GM11168 (cell line): ENCODE results near the gene DLG2.
"Not testable (repeated sequence)": the region's sequence is repeated elsewhere in the genome, so short reads cannot be mapped to it uniquely, and the experiment has no call there.

ENCODE experiments used
- in situ Hi-C: fragments of 300-500 bp; cut with MboI; formaldehyde crosslinking; loops from one replicate; pipeline ENCODE4 v1.12.0; 2022; ENCODE audit warnings: low sequenced_read_pairs; ENCODE audit not compliant: unreplicated experiment

Gene DLG2

DNA sequence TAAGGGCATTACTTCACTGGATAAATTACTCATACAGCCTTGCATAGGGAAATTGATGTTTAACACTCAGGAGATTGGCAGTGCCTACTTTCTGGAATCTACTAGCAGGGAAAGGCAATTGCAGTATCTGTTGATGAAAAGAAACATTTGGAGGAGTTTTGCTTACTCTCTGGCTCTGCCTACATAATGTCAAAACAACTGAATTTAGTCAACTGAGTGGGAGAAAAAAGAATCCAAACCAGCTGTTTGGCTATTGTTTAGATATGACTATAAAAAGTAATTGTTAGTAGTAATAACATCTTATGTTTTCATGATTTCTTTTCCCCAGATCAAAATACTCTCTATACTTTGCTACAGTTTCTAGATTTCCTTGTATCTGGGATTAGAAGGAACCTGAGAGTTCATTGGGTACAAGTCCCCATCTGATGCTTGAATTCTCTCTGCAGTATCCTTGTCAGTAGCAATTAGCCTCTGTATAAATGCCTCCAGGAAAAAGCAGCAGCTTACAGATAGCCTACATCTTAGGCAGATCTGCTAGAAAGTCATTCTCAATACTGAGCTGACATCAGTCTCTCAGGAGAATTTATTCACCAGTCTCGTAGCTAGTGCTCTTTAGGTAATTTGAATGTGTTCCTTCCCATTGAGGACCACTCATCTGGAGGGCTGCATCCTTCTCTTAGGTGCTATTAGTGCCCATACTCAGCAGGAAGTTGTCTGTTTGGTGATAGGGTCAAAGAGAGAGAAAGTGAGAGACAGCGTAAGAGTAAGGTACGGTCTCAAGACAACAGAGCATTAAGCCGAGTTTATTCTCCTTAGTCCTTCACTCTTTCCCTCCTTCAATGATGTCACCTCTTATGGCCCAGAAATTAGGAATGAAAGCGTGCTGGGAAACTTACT, 2155.1 kb downstream of the DLG2 start:
- in situ Hi-C loops = no loop called here

DNA sequence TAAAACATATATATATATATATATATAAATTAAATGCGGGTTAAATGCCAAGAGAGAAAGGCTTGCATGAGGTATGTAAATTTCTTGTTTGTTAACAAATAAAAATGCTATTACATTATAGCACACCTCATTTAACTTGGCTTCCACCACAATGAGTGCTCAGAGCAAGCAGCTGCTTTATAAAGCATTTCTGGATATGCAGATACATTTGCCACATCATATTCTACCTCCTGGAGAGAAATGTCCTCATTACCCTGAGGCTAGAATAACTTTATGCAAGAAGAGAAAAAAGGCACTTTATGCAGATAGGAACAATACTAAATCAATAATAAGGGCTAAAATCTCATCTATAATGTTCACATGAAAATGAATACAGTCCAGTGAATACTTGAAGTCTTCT, 2159.3 kb downstream of the DLG2 start:
- in situ Hi-C loops = no loop called here

DNA sequence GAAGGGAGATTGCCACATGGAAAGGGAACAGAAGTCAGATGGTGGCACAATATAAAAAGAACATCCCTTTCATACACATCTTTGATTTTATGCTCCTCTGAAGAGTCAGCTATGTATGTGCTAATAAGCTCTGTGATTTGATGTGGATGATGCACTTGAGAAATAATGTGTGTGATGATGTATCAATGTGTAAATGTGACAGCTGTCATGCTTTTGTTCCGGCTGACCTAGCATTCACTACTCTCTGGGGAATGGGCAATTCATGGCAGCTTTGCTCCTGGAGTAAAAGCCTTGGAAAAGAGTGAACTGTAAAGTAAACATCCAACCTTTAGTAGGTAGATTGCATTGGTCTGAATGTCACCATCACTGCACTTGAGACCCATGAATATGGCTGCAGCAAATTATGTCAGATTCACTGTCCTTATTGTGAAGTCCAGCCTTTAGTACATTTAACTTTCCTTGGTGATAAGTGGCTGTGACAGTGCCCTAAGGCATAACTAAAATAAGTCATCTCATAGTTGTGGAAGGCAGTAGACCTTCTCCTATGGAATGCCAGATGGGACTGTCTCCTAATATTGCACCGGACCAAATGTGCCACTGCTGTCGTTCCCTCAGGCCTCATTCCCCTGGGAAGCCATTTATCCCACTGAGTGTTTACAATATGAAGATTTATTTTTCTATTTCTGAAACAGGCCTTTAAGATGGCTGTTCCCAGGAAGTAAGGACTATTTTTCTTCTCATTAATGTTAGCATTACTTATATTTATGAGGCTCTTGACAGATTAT, 2162.8 kb downstream of the DLG2 start:
- in situ Hi-C loops = no loop called here

DNA sequence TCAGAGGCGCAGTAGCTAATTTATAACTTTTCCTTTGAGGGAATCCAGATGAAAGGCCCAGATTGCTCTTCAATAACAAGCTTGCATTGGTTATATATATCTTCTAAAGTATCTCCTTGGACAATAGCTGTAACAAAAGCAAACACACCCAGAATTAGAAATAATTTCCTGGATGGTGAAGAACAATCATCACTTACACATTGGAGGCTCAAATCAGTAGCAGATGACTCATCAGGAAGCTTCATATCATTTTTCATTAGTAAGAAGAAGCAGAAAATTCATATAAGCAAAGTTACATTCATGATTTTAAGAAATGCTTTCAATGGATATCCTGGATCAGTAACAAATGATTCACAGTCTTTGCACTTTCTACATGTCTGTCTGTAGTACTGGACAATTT, 2167.3 kb downstream of the DLG2 start:
- in situ Hi-C loops = no loop called here

DNA sequence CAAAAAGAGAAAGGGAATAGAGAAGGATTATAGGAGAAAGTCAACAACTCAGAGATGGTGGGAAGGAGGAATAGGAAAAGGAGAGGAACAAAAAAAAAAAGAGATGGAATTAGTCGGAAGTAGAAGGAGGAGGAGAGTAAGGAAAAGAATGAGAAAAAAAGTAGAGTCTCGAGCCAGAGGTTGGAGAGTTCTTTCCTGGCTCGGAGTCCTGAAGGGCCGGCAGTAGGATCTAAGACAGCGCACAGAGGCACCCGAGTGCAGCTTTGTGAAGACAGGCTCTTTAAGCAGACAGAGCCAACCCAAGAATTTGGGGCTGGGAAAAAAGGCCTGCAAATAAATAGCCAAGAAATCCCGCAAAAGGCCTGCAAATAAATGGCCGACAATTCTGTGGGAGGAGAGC, 2170.6 kb downstream of the DLG2 start:
- in situ Hi-C loops = no loop called here

DNA sequence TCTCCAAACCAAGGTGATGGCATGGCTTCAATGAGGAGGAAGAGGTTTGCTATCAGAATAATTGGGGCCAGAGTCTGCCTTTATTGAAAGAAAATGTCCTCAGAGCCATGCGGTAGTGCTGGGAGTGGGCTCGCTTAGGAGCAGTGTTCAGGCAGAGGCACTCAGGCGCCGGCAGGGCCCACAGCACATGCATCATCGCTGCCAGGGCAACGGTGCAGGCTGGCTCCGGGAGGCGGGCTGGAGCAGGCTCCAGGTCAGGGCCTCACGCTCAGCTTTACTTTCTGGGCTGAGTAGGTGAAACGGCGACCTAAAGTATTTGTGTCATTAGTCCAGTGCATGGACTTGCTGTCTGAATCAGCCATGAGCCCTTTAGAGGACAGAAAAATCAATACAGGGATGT, 2171.1 kb downstream of the DLG2 start:
- in situ Hi-C loops = no loop called here

DNA sequence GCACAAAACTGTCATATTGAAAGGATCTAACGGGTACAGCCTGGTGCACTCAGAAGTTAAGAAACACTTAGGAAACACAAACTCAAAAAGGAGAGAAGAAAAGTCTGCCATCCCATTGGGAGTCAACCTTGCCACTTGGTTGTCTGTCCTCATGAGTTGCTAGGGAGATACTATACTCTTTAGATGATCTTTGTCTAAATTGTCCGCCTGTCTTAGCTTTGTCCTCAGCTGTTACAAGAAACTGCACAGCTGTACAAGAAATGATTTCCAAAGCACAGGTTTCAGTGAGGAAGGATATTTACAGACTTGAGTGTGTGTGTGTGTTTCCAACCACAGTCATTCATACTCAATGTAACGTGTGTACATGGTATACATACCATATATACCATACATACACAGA, 2171.8 kb downstream of the DLG2 start:
- in situ Hi-C loops = no loop called here

DNA sequence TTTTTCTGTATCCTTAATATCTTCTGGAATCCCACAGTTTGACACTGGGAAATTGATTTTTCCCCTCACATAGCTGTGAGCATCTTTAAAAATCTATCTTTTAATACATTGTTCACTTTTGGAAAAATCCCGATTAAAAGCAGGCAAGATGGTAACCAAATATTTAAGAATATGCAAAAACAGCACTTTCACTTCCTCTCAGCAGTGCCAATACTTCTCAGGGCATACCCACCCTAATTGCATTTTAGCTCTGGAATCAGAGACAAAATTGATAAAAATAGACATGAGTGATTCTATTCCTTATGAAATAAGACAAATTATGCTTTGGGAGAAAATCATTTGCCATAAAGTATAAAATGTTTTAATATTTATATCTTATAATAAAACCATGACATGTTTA, 2172.5 kb downstream of the DLG2 start:
- in situ Hi-C loops = no loop called here

DNA sequence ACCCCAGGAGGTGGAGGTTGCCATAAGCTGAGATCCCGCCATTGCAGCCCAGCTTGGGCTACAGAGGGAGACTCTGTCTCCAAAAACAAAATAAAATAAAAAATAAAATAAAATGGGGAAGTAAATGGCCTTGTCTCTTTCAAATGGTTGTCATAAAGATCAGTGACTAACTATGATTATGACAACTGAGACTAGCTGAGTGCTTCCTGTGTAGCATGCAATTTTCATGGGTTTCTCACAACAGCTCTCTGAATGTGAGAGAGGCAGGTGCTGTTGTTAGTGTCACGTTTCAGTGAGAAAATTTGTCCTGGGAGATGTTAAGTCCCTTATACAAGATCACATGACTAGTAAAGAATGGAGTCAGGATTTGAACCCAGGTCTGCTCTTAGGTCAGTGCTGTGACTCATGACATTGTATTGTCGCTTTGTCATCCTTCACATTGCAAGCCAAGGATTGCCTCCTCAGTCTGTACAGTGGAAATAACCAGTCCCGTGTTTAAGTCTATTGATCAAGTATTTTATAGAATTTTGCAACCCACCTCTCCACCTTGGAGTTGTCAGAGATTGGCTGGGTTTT, 2177.7 kb downstream of the DLG2 start:
- in situ Hi-C loops = no loop called here

DNA sequence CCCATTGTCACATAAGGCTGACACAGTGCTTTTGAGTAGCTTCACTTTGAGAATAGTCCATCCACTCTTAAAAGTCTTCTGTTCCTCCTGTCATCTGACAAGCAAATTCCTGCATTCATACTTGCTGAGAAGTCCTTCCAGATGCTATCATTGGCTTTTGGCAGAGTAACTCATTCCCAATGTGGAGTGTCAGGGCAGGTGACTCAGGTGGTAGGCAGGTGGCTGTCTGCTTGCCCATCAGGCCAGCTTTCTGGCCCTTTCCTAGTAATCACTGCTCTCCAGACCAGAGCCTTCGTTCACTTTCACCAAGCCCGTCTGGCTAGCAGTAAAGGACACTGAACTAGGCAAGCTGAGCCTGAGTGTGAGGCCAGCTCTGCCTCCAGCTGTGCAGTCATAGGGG, 2178.5 kb downstream of the DLG2 start:
- in situ Hi-C loops = no loop called here

DNA sequence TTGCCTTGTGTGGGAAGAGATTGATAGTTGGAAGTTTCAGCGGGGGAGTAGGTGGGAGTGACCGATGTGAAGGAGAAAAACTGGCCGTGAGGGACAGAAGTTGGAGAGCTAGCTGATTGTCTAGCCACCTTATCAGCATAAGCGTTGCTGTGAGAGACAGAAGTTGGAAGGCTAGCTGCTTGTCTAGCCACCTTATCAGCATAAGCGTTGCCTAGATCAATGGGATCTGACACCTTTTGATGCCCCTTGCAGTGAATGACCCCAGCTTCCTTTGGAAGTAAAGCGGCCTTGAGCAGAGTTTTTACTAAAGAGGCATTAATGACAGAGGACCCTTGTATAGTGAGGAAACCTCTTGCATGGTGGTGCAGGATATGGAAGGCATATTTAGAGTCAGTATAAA, 2183.3 kb downstream of the DLG2 start:
- in situ Hi-C loops = not testable (repeated sequence)

DNA sequence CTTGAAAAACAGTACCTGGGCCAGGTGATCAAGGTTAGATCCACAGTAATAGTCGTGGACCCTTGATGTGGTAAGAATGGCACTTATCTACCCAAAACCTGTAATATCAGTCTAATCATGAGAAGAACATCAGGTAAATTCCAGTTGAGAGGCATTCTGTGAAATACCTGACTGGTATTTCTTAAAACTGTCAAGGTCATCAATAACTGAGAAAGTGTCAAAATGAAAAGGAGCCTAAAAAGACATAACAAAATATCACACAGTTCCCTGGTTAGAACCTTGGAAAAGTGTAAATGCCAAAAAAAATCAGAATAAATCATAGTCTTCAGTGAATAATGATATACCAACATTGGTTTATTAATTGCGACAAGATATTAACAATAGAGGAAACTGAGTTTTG, 2185.5 kb downstream of the DLG2 start:
- in situ Hi-C loops = no loop called here

DNA sequence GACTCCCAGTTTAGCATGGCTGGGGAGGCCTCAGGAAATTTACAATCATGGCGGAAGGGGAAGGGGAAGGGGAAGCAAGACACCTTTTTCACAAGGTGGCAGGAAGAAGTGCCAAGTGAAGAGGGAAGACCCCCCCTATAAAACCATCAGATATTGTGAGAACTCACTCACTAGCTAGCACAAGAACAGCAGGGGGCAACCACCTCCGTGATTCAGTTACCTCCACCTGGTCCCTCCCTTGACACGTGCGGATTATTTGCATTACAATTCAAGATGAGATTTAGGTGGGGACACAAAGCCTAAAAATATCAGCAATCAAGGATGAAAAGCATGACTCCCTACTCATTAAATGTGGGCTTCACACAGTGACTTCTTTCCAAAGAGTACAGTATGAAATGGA, 2186.0 kb downstream of the DLG2 start:
- in situ Hi-C loops = no loop called here

DNA sequence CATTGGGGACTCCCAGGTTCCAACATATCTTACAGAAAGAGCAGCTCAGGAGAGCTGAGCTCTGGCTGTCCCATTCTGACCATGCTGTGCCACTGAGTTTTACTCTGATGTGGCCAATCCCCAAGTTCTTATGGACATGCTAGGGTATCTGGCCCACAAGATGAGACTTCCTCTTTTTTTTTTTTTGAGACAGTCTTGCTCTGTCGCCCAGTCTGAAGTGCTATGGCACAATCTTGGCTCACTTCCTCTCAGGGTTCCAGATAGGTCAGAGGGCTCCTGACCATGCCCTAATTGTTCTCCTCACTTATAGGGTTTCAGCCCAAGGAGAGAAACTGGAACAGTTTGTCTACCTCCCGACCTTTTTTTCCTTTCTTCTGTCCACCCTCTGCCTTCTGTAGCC, 2188.7 kb downstream of the DLG2 start:
- in situ Hi-C loops = no loop called here

DNA sequence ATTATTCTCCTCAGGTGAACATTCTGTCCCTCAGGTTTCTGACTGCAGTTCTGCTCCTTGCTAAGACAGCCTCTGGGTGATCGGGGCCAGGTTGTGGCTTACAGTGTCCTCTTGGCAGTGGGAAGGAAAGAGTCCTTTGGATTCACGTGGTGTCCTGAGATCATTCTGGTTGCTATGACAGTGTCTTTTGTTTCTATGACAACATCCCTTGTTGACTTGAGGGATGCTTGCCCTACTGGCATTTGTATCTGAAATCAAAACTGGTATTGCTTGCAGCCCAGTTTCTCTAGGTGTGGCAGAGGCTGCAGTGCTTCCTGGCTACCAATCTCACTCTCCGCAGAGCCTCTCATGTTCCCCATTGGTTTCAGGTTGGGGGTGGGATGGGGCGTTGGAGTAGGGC, 2189.2 kb downstream of the DLG2 start:
- in situ Hi-C loops = no loop called here

DNA sequence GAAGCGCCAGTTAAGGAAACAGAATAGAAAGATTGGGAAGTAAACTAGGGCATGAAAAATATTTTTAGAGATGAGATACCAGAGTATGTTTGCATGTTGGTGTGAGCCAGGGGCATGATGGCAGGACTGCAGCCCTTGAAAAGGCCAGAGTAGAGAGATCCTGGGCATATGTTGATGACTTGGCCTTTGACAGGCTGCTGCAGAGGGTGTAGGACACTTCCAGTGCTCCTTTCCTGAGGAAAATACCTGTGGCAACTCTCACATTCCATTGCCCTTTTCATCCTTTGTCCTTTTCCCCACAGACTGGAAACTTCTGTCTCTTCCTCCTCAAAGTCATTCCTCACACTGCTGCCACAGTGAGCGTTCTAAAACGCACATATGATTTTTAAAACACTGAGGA, 2190.3 kb downstream of the DLG2 start:
- in situ Hi-C loops = no loop called here

DNA sequence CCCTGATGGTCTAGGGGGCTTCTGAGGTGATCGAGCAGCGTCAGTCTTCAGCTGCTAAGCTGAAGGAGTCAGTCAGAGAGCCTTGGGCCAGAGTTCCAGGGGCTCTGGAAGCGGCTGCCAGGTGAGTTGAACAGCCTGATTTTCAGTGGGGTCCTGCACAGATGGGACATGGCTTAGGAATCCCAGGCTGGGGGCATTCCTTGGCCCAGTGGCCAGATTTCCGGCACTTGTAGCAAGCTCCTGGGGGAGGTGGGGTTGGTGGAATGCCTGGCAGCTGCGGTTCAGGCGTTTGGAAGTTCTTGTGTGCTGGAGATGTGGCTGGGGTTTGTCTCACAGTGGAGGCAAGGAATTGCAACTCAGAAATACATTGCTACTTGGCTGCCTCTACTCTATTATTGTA, 2192.3 kb downstream of the DLG2 start:
- in situ Hi-C loops = not testable (repeated sequence)

DNA sequence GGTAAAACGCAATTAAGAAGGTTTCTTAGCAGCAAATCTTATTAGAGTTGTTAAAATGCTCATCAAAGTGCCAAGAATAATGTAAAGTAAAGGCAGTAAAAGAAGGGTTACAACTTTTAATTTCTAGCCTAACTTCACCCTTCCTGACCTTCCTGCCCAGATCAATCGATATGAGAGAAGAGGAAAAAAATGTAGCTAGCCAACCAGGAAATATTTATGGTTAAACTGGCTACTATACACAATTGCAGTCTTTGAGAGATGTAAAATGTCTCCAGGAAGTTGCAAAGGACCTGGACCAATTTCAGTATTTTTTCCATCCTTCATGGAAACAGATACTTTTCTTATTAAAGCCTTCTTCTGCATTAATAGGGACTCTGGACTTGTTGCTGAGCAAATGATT, 2199.2 kb downstream of the DLG2 start:
- in situ Hi-C loops = no loop called here

DNA sequence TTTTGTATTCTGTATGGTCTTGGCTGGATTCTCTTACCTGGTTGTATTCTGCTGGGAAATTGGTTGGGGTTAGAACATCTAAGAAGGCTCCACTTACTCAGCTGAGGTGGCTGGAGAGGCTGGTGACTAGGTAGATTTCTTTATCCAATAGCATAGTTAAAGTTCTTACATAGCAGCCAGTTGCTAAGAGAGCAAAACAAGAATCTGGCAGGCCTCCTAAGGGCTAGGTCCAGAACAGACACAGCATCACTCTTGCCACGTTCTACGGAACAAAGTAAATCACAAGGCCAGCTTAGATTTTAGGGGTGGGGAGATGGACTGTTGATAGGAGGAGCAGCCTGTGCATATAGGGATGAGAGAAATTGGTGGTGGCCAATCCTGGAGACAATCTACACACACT, 2199.6 kb downstream of the DLG2 start:
- in situ Hi-C loops = no loop called here

DNA sequence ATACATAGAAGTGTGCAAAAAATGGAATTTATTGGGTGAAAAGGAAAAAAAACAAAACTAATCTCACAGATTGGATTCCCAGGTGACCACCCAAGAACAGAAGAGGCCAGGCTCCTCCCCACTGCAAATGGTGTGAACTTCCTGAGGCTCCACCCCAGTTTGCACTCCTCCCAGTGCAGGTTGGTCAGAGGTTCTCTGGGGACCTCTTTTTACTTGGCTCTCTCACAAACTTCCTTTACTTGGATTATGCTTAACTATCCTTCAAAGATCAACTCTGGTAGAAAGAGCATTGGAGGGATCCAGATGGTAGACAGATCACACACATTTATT, 2202.0 kb downstream of the DLG2 start:
- in situ Hi-C loops = no loop called here

DNA sequence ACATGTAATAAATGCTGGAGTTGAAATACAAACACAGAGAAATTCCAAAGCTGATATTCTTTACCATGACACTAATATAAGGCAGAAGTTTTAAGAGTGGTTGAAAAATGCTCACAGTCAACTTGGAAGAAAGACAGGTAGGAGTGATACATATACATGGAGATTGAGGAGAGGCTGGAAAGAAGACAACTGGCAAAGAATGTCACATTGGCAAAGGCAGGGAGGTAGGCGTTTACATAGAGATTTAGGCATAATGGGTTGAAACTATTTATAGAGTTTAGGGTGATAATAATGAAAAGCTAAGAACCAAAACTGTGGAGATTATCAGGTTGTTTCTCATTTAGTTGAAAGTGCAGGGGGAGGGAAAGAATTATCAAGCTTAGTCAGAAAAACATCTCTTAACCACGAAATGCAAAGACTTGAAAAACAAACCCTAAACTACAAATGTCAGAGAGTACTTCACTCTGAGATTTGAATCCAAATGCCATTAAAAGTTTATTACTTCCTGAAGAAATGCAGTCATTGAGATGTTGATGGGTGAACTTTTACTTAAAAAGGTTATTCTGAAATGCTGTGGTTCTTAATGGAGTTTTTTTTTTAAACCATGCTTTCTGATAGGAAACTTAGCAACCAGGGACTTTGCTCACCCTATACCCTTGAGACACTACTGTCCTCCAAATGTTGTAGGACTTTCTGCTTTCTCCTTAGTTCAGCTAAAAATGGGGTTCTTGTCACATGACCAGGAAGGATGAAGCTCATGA, 2202.6 kb downstream of the DLG2 start:
- in situ Hi-C loops = no loop called here
